Measurements from ENCODE around the gene KLHL20. TPM values are rescaled to one million over a fixed set of nuclear protein-coding genes. Genes with fewer than 3 reads are reported as not detected.
"Not testable (repeated sequence)": the region's sequence is repeated elsewhere in the genome, so short reads cannot be mapped to it uniquely, and the experiment has no call there.

KLHL20 gene
- total RNA-seq, result 23.5 TPM
- 6.2 TPM for polyA plus RNA-seq (ENCODE audit: insufficient read depth, low read depth, low replicate concordance)
- long read RNA-seq, donor 1, partial matches to known transcripts, result 0 of 3 reads
- long read RNA-seq, donor 1, other reads (novel, unspliced or antisense), result 0 of 3 reads
- long read RNA-seq, donor 2, partial matches to known transcripts, result 287 of 707 reads
- long read RNA-seq, donor 2, other reads (novel, unspliced or antisense), result 415 of 707 reads
- long read RNA-seq, donor 3, transcript KLHL20-201 (12 exons, 3,421 nt), result major isoform, 5 of 932 reads
- long read RNA-seq, donor 3, partial matches to known transcripts, result 515 of 932 reads
- long read RNA-seq, donor 3, other reads (novel, unspliced or antisense), result 412 of 932 reads
- long read RNA-seq, donor 4, partial matches to known transcripts, result 0 of 1 reads
- long read RNA-seq, donor 4, other reads (novel, unspliced or antisense), result 0 of 1 reads
- long read RNA-seq, donor 5, partial matches to known transcripts, result 0 of 1 reads
- long read RNA-seq, donor 5, other reads (novel, unspliced or antisense), result 0 of 1 reads
- long read RNA-seq, donor 6, partial matches to known transcripts, result 0 of 2 reads
- long read RNA-seq, donor 6, other reads (novel, unspliced or antisense), result 0 of 2 reads
- long read RNA-seq, donor 7, transcript KLHL20-201 (12 exons, 3,421 nt), result major isoform, 9 of 18 reads
- long read RNA-seq, donor 7, partial matches to known transcripts, result 2 of 18 reads
- long read RNA-seq, donor 7, other reads (novel, unspliced or antisense), result 7 of 18 reads
- long read RNA-seq, donor 8, partial matches to known transcripts, result 0 of 2 reads
- long read RNA-seq, donor 8, other reads (novel, unspliced or antisense), result 0 of 2 reads
- long read RNA-seq, donor 9, partial matches to known transcripts, result 0 of 1 reads
- long read RNA-seq, donor 9, other reads (novel, unspliced or antisense), result 0 of 1 reads
- long read RNA-seq, donor 10, partial matches to known transcripts, result 7 of 9 reads
- long read RNA-seq, donor 10, other reads (novel, unspliced or antisense), result 0 of 9 reads

- peaks cover 0 to 2% (median 0%) of the 10 kb centered on the region in 3 donors for H3K36me3 ChIP-seq (ENCODE audit: control insufficient read depth in 2 of 3, insufficient read depth in 3 of 3, low read length in 3 of 3)
- FAIRE-seq, result no peak
- no peaks in the 10 kb centered on the region for H3K9me3 ChIP-seq (ENCODE audit: control insufficient read depth in 2 of 3, insufficient read depth in 1 of 3, low read length in 3 of 3)
- intact Hi-C loops (cut with DNase I), result no loop called here
- peak within 1 kb of the TSS; percentile 67 to 77 (median 69) for H3K9ac ChIP-seq (ENCODE audit: low read length in 3 of 3)
- peak within 1 kb of the TSS; percentile 69 to 98 (median 85) for H3K4me3 ChIP-seq (ENCODE audit: low read length in 3 of 3)
- TF ChIP-seq CTCF (IDR thresholded peaks at IDR 0.05; ENCODE audit: borderline replicate concordance, extremely low read depth, insufficient read depth), result no peak
- H3K4me1 ChIP-seq (ENCODE audit: control insufficient read depth in 2 of 3, insufficient read depth in 2 of 3, low read depth in 1 of 3, low read length in 3 of 3), result peaks cover 2 to 9% (median 3%) of the 10 kb centered on the region in 3 donors
- no peaks in the 10 kb centered on the region for H3K27me3 ChIP-seq (ENCODE audit: control insufficient read depth, insufficient read depth, low read length)
- H3K27ac ChIP-seq (ENCODE audit: low read depth in 2 of 2, low read length in 2 of 2), result peak within 1 kb of the TSS; percentile 76 to 83
- peak; percentile 90 to 95 (median 91) for DNase-seq
Measured at GRCh38 chr1:173714759-173715537, at the start of gene KLHL20. Gene KLHL20 (plus strand): TSS chr1:173714981. CDS start chr1:173716044, 1,063 bp downstream.

- no peak for TF ChIP-seq CTCF (IDR thresholded peaks at IDR 0.05; ENCODE audit: borderline replicate concordance, extremely low read depth, insufficient read depth)
- no peaks in the 10 kb centered on the region for H3K27me3 ChIP-seq (ENCODE audit: control insufficient read depth, insufficient read depth, low read length)
- no peaks in the 10 kb centered on the region for H3K4me1 ChIP-seq (ENCODE audit: control insufficient read depth in 2 of 3, insufficient read depth in 2 of 3, low read depth in 1 of 3, low read length in 3 of 3)
- no peaks in the 10 kb centered on the region for H3K9me3 ChIP-seq (ENCODE audit: control insufficient read depth in 2 of 3, insufficient read depth in 1 of 3, low read length in 3 of 3)
- no peak for DNase-seq
- no peak overlapping the region for H3K27ac ChIP-seq (ENCODE audit: low read depth in 2 of 2, low read length in 2 of 2)
- no peak overlapping the region for H3K4me3 ChIP-seq (ENCODE audit: low read length in 3 of 3)
- intact Hi-C loops (cut with DNase I), result no loop called here
- H3K36me3 ChIP-seq (ENCODE audit: control insufficient read depth in 2 of 3, insufficient read depth in 3 of 3, low read length in 3 of 3), result no peaks in the 10 kb centered on the region
- H3K9ac ChIP-seq (ENCODE audit: low read length in 3 of 3), result no peak overlapping the region
- FAIRE-seq, result no peak
Measured at GRCh38 chr1:173666646-173667045, 48.1 kb upstream of the KLHL20 start.

GRCh38 chr1:173669491-173669941 lies 45.3 kb upstream of the KLHL20 start, which contains the start of gene ANKRD45:
Gene ANKRD45 (minus strand): TSS chr1:173669851. CDS start chr1:173659418, 10,433 bp downstream.
- no peak for TF ChIP-seq CTCF (IDR thresholded peaks at IDR 0.05; ENCODE audit: borderline replicate concordance, extremely low read depth, insufficient read depth)
- intact Hi-C loops (cut with DNase I), result no loop called here
- H3K9me3 ChIP-seq (ENCODE audit: control insufficient read depth in 2 of 3, insufficient read depth in 1 of 3, low read length in 3 of 3), result no peaks in the 10 kb centered on the region
- no peaks in the 10 kb centered on the region for H3K27me3 ChIP-seq (ENCODE audit: control insufficient read depth, insufficient read depth, low read length)
- peak within 1 kb of the TSS in 2 of 3 donors; percentile 15 to 24 for H3K9ac ChIP-seq (ENCODE audit: low read length in 3 of 3)
- H3K4me1 ChIP-seq (ENCODE audit: control insufficient read depth in 2 of 3, insufficient read depth in 2 of 3, low read depth in 1 of 3, low read length in 3 of 3), result no peaks in the 10 kb centered on the region
- H3K27ac ChIP-seq (ENCODE audit: low read depth in 2 of 2, low read length in 2 of 2), result no peak within 1 kb of the TSS
- no peaks in the 10 kb centered on the region for H3K36me3 ChIP-seq (ENCODE audit: control insufficient read depth in 2 of 3, insufficient read depth in 3 of 3, low read length in 3 of 3)
- DNase-seq, result peak; percentile 87 to 92 (median 88)
- FAIRE-seq, result no peak
- peak within 1 kb of the TSS; percentile 48 to 63 (median 58) for H3K4me3 ChIP-seq (ENCODE audit: low read length in 3 of 3)

- H3K4me1 ChIP-seq (ENCODE audit: control insufficient read depth in 2 of 3, insufficient read depth in 2 of 3, low read depth in 1 of 3, low read length in 3 of 3); intact Hi-C loops (cut with DNase I); H3K9ac ChIP-seq (ENCODE audit: low read length in 3 of 3); H3K4me3 ChIP-seq (ENCODE audit: low read length in 3 of 3); H3K36me3 ChIP-seq (ENCODE audit: control insufficient read depth in 2 of 3, insufficient read depth in 3 of 3, low read length in 3 of 3); H3K27ac ChIP-seq (ENCODE audit: low read depth in 2 of 2, low read length in 2 of 2); FAIRE-seq; H3K9me3 ChIP-seq (ENCODE audit: control insufficient read depth in 2 of 3, insufficient read depth in 1 of 3, low read length in 3 of 3); H3K27me3 ChIP-seq (ENCODE audit: control insufficient read depth, insufficient read depth, low read length); DNase-seq: not testable (repeated sequence)
Measured at GRCh38 chr1:173674496-173674895, 40.3 kb upstream of the KLHL20 start.

GRCh38 chr1:173680152-173680551 lies 34.6 kb upstream of the KLHL20 start:
- intact Hi-C loops (cut with DNase I); H3K9ac ChIP-seq (ENCODE audit: low read length in 3 of 3); DNase-seq; H3K27me3 ChIP-seq (ENCODE audit: control insufficient read depth, insufficient read depth, low read length); FAIRE-seq; H3K9me3 ChIP-seq (ENCODE audit: control insufficient read depth in 2 of 3, insufficient read depth in 1 of 3, low read length in 3 of 3); H3K4me1 ChIP-seq (ENCODE audit: control insufficient read depth in 2 of 3, insufficient read depth in 2 of 3, low read depth in 1 of 3, low read length in 3 of 3); H3K4me3 ChIP-seq (ENCODE audit: low read length in 3 of 3); H3K36me3 ChIP-seq (ENCODE audit: control insufficient read depth in 2 of 3, insufficient read depth in 3 of 3, low read length in 3 of 3); H3K27ac ChIP-seq (ENCODE audit: low read depth in 2 of 2, low read length in 2 of 2): not testable (repeated sequence)

Data from kidney (tissue), 22 donors.